ENCODE measurements around the gene LRIG3. TPM values are rescaled to one million over a fixed set of nuclear protein-coding genes. Genes with fewer than 3 reads are reported as not detected.
"Not testable (repeated sequence)": the region's sequence is repeated elsewhere in the genome, so short reads cannot be mapped to it uniquely, and the experiment has no call there.

LRIG3 gene
- not detected for total RNA-seq

- no peak for DNase-seq
Measured at GRCh38 chr12:58920102-58920960, at the start of gene LRIG3. Gene LRIG3, minus strand, starts transcription at chr12:58920504. Its CDS starts 269 bp downstream, at chr12:58920235.

GRCh38 chr12:58969237-58969636 is 48.9 kb upstream of the LRIG3 start:
- no peak for DNase-seq

- no peak for DNase-seq
Measured at GRCh38 chr12:58967561-58967960, 47.3 kb upstream of the LRIG3 start.

DNA sequence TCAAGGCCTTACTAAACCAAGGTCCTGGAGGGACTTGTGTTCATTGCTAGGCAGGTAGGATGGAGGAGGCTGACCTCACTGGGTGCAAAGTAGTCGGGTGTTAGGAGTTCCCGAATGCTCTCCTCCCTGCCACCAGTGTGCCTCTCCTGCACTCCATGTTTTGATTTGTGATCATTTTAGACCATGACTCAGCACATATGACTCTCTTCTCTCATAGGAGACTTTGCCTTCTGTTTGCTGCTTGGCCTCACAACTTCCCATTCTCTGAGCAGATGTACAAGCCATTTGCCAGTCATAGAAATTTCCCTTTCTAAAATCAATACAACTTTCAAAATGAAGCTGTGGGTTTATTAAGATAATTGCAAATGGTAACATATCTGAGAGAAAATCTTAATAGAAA is 46.6 kb upstream of the LRIG3 start:
- no peak for DNase-seq

- DNase-seq = no peak
Measured at GRCh38 chr12:58965568-58965967, 45.3 kb upstream of the LRIG3 start.

- no peak for DNase-seq
Measured at GRCh38 chr12:58963844-58964243, 43.5 kb upstream of the LRIG3 start.

DNA sequence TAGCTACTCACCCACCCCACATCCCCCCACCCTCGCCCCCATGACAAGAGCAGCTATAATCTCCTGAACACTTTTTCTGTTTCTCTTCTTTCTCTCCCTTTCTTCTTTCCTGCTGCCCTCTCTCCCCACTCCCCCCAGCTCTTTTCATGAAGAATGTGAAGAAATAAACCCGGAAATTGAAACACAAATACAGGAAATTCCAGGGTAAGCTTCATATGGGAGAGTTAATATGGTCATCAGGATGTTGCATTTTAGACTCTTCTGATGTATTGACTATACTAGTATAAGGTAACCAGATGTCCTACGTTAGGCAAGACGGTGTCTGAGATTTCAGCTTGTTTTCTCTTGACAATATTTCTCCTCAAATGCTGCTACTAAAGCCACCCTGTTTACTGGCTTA is 41.6 kb upstream of the LRIG3 start:
- DNase-seq = no peak

DNA sequence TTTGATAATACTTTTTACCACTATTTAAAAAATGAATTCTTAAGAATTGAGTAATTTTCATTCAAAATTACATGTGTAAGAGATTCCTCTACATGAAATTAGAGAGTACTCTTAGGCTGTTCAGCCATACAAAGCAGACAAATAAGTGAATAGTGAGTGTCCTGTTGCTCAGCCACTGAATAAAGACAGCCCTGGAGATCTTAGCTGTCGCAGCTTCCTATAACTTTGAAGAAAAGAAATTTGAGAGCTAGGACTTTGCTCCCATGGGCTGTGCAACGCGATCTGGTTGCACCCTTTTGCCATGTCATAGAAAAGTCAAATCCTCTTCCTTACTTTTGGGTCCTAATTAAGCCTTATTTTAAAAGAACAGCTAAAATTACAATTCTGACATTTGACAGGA is 40.9 kb upstream of the LRIG3 start:
- no peak for DNase-seq

DNA sequence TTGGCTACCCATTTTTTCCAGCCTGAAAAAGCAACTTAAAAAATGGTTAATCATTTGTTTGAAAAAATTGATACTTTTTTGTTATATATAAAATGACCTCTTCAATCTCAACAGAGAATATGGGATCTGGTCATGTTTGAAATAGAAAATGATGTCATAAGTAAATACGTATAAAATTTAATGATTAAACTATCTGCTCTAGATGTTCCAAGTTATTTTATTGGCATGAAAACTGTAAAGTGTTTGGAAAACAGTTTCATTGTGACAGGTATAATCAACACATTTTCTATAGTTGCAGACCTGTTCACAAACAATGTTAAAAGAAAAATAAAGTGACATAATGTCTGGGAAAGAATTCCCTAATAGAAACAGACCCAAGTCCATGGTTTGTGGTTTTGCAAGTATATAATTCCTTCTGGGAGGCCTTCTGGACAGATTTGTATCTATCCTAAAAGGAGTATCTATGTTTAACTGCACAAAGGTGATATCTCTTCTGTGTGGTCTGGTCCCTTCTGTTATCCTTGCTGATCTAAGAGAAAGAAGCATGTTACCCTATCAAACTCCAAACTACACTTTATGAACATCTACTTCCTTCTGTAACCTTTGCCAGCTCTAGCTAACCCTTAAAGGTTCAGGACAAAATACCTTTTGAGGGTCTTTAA is 39.5 kb upstream of the LRIG3 start:
- DNase-seq = no peak

GRCh38 chr12:58957298-58957697 is 37.0 kb upstream of the LRIG3 start:
- no peak for DNase-seq

GRCh38 chr12:58955849-58956248 is 35.5 kb upstream of the LRIG3 start:
- no peak for DNase-seq

- no peak for DNase-seq
Measured at GRCh38 chr12:58954002-58954401, 33.7 kb upstream of the LRIG3 start.

DNA sequence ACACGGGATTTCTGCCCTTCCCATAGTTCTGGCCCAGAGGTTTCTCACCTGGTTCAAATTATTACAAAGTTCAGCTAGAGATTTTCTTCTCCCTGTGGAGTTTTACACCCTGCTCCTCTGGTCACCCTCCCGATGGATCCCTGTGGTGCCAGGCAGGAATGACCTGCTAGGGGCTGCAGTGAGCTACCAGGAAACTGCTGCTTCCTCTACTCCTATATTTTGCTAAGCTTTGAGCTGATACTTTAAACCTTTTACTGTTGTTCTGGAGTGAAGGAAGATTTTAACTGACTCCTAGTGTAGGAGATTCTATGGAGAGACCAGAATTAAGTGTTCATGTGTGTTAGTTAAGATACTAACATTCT is 30.4 kb upstream of the LRIG3 start:
- DNase-seq = no peak

DNA sequence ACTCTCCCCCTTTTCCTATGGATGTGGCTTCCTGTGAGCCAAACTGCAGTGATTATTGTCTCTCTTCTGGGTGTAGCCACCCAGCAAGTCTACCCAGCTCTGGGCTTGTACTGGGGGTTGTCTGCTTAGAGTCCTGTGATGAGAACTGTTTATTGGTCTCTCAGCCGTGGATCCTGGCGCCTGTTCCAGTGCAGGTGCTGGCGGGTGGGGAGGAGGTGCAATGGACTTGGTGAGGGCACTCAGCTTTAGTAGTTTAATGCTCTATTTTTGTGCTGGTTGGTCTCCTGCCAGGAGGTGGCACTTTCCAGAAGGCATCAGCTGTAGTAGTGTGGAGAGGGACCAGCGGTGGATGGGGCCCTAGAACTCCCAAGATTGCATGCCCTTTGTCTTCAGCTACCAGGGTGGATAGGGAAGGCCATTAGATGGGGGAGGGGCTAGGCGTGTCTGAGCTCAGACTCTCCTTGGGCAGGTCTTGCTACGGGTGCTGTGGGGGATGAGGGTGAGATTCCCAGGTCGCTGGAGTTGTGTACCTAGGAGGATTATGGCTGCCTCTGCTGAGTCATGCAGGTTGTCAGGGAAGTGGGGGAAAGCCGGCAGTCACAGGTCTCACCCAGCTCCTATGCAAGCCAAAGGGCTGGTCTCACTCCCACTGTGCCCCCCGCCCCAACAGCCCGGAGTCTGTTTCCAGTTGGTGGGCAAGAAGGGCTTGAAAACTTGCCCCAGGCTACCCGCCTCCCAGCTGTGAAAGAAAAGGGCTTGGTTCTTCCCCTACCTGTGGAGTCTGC is 29.8 kb upstream of the LRIG3 start:
- not testable (repeated sequence) for DNase-seq

DNA sequence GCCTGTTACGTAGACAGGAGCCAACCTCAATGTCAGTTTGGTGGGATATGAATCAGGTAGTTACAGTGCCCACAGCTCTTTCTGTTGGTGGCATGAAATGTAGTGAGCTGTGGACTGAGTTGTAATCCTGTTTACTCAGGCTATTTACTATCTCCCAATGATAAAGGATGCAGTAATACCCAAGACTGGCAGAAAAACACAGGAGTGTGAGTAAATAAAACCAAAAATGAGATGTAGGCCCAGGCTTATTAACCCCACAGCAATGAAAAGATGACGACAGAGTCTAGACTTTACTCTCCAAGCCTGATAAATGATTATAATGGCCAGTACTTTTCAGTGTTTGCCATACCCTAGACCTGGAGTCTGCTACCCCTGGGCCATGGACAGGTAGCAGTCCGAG is 22.8 kb upstream of the LRIG3 start:
- DNase-seq = no peak

DNA sequence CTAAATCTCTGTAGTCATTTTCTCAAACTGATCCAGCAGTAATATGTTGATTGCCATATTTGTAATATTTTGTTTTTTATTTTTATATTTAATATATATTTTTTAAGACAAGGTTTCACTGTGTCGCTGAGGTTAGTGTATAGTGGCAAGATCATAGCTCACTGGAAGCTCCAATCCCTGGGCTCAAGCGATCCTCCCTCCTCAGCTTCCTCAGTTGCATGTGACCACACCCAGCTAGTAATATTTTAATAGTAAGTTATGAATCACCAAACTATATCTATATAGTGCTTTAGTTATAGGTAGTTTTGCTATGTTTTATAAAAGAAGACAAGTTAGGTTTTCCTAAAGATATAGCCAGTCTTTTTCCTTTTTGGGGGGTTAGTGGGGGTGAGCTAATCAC is 22.0 kb upstream of the LRIG3 start:
- no peak for DNase-seq

DNA sequence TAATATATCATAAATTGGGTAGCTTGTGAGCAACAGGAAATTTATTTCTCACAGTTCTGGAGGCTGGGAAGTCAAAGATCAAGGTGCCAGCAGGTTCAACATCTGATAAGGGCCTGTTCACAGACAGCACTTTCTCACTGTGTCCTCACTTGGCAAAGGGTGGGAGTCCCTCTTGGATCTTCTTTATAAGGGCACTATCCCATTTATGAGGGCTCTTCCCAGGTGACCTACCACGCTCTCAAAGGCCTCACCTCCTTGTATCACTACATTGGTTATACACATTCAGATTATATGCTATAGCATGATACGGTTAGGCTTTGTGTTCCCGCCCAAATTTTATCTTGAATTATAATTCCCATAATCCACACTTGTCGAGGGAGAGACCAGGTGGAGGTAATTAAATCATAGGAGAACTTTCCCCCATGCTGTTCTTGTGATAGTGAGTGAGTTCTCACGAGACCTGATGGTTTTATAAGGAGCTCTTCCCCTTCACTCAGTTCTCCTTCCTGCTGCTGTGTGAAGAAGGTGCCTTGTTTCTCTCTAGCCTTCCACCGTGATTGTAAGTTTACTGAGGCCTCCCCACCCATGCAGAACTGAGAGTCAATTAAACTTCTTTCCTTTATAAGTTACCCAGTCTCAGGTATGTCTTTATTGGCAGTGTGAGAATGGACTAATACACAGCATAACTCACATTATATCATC is 19.2 kb upstream of the LRIG3 start:
- DNase-seq = no peak

- no peak for DNase-seq
Measured at GRCh38 chr12:58938440-58938839, 18.1 kb upstream of the LRIG3 start.

- DNase-seq = no peak
Measured at GRCh38 chr12:58934528-58934927, 14.2 kb upstream of the LRIG3 start.

DNA sequence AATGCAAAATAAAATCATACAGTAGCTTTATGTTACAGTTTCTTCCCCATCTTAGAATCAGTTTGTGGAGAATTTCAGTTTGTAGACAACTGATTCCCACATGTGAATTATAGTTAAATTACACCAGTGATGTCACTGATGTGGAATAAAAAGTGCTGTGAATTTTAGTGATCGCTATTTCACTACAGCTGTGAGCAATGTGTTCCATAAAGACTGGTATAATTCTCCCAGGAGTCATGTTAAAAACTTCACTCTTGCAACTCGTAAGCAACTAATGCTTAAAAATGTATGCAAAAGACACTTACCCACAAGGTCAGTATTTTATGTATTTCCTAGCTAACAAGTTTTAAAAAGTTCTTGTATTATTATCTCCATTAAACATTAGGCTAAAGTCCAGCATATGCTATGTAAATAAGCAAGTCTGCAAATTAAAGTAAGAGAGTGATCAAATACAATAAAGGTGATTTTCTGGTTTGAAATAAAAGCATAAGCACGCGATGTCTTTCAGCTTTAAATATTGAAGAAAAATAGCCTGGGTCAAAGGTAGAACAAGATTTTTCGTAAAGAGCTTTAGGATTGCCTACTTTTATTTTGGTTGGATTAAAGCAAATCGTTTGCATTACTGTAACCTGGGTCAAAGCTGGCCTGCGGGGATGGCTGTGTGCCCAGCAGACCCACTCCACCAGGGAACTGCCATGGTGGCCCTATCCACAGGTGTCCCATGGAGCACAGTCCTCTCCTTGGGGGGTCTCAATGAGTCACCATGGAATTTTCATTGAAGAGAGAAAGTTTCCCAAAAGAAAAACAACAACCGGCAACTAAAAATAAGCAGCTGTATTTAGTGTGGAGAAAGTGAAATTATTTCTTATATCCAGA is 12.7 kb upstream of the LRIG3 start:
- DNase-seq = no peak

GRCh38 chr12:58931518-58931917 is 11.2 kb upstream of the LRIG3 start:
- no peak for DNase-seq

DNA sequence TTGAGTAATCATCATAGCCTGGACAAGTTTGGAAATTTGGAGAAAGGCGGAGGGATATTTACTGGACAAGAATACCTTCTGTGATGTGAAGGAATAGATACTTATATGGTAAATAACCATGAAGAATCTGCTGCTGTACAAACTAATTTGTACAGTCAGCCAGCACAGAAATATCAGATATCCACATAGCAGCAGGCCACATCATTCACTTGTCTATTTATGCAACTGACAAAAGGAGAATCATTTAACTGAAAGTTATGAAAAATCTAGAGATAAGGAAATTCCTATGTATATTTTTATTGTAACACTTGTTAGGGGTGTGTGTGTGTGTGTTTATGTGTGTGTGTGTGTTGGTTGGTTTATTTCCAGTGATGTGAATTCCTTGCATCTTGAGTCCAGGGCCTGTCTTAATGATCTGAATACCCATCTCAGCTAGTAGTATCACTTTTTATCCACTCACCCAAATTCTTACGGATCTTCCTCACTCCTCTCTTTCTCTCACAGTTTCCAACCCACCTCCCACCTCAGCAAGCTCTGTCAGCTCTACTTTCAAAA is 10.5 kb upstream of the LRIG3 start:
- DNase-seq = no peak
